Measurements from ENCODE around the gene SLC16A11. TPM values are rescaled to one million over a fixed set of nuclear protein-coding genes. Genes with fewer than 3 reads are reported as not detected.

The SLC16A11 gene
- total and polyA plus RNA-seq, 10 donors, result 0.51 to 3.9 (median 2.8) TPM; not detected in 1

DNA sequence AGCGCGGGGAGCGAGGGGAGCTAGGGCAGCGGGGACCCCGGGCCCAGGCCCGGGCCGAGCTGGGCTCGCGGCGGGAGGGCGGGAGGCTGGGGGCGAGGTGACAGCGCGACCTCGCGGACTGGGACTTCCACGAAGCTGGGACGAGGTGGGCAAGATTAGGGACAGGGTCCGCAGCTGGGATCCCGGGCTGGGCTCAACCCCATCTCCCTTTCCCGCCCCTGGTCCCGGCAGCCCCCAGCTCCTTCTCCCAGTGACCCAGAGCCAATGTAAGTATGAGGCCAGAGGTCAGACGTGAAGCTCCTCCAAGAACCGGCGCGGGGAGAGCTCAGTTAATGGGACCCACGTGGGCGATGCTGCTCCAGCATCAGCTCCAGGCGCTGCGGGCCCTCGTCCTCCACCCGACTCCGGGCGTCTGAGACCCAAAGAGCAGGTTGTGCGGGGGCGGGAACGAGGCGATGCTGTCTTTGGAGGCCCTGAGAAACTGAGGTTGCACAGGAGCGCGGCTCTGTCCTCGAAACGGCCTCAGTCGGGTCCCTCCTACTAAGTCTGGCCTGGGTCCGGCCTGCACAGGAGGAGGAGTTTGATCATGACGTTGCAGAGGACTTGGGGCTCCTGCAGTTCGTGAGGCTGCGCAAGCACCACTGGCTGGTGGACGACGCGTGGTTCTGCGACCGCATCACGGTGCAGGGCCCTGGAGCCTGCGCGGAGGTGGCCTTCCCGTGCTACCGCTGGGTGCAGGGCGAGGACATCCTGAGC, 47.5 kb downstream of the SLC16A11 start:
- no peak for DNase-seq
- Histone ChIP-seq H3K27ac (no peak overlapping the region), H3K4me3 (peak overlapping the region in 4 of 8 donors; percentile 4 to 42 (median 22)), H3K4me1 (peaks cover 0 to 20% (median 12%) of the 10 kb centered on the region in 6 donors), H3K9me3 (no peaks in the 10 kb centered on the region), H3K36me3 (peaks cover 2 to 59% (median 41%) of the 10 kb centered on the region in 6 donors), H3K27me3 (replicated peaks in 1 of 7) (no peaks in the 10 kb centered on the region)
- TF ChIP-seq CTCF (IDR thresholded peaks at IDR 0.05 in 8 of 11, conservative IDR thresholded peaks at IDR 0.05 in 3 of 11) (no peak), POLR2AphosphoS5 (IDR thresholded peaks at IDR 0.05) (peak in 1 of 3 donors; percentile 27)
- 73 to 79% (median 75%) methylated on average over 51 to 58 of the region's 58 CpGs for WGBS, 5 donors
- intact Hi-C loops (cut with DNase I; ENCODE audit: low total_unique reads), result loop anchor here (10.0 kb wide), 1 partner anchor 152 kb away; no protein-coding TSS in a partner anchor

GRCh38 chr17:6995500-6996255, 48.2 kb downstream of the SLC16A11 start, which contains the start of gene ALOX12:
ALOX12 (plus strand) TSS chr17:6996049; CDS start chr17:6996118, 69 bp downstream.
- DNase-seq, result no peak
- TF ChIP-seq POLR2AphosphoS5 (IDR thresholded peaks at IDR 0.05), result peak in 2 of 3 donors; percentile 34 to 65
- TF ChIP-seq CTCF (IDR thresholded peaks at IDR 0.05 in 8 of 11, conservative IDR thresholded peaks at IDR 0.05 in 3 of 11), result no peak
- TF ChIP-seq POLR2A (IDR thresholded peaks at IDR 0.05), result no peak
- intact Hi-C loops (cut with DNase I; ENCODE audit: low total_unique reads), result loop anchor here (10.0 kb wide), 1 partner anchor 151 kb away; no protein-coding TSS in a partner anchor
- peaks cover 0 to 20% (median 12%) of the 10 kb centered on the region in 6 donors for H3K4me1 ChIP-seq
- H3K9me3 ChIP-seq, result no peaks in the 10 kb centered on the region
- H3K27ac ChIP-seq, result no peak within 1 kb of the TSS
- H3K27me3 ChIP-seq (replicated peaks in 1 of 7), result no peaks in the 10 kb centered on the region
- 34 to 51% (median 38%) methylated on average over 38 to 64 of the region's 64 CpGs for WGBS, 5 donors
- H3K36me3 ChIP-seq, result peaks cover 2 to 51% (median 34%) of the 10 kb centered on the region in 6 donors
- H3K4me3 ChIP-seq, result peak within 1 kb of the TSS in 4 of 8 donors; percentile 4 to 42 (median 22)

- peaks cover 2 to 42% (median 25%) of the 10 kb centered on the region in 6 donors for H3K36me3 ChIP-seq
- H3K27ac ChIP-seq, result no peak overlapping the region
- DNase-seq, result no peak
- intact Hi-C loops (cut with DNase I; ENCODE audit: low total_unique reads), result loop anchor here (10.0 kb wide), 1 partner anchor 150 kb away; no protein-coding TSS in a partner anchor
- H3K4me3 ChIP-seq, result no peak overlapping the region
- no peaks in the 10 kb centered on the region for H3K27me3 ChIP-seq (replicated peaks in 1 of 7)
- 93 to 95% (median 94%) methylated on average over 9 of the region's 9 CpGs for WGBS, 5 donors
- no peaks in the 10 kb centered on the region for H3K9me3 ChIP-seq
- peaks cover 0 to 20% (median 12%) of the 10 kb centered on the region in 6 donors for H3K4me1 ChIP-seq
- TF ChIP-seq POLR2A (IDR thresholded peaks at IDR 0.05), result no peak
- TF ChIP-seq POLR2AphosphoS5 (IDR thresholded peaks at IDR 0.05), result no peak
- no peak for TF ChIP-seq CTCF (IDR thresholded peaks at IDR 0.05 in 8 of 11, conservative IDR thresholded peaks at IDR 0.05 in 3 of 11)
These were observed 49.1 kb downstream of the SLC16A11 start for GRCh38 chr17:6994666-6995256.
